Astrocyte of the cerebellum (primary cell): ENCODE measurements around the gene BIN1.
A peak's percentile ranks its signal among the peaks of the same experiment; 100 is the strongest.

Source experiments
- DNase-seq: peaks from one replicate; pipeline ENCODE4 v3.0.0-alpha.2; 2011; ENCODE audit warnings: low read depth
- H3K4me3 ChIP-seq: 2 replicates; pipeline ENCODE4 v1.5.1; 2011; ENCODE audit warnings: mild to moderate bottlenecking, low read depth, low read length, moderate library complexity
- CTCF ChIP-seq: IDR thresholded peaks from 2 replicates; pipeline ENCODE4 v1.5.1; 2012; ENCODE audit warnings: low read length, low read depth, moderate library complexity, mild to moderate bottlenecking; ENCODE audit errors: missing control alignments
- in situ Hi-C: cut with HindIII; loops from 2 replicates; pipeline ENCODE4 v1.10.0; 2017; ENCODE audit warnings: low sequenced_read_pairs

The BIN1 gene

GRCh38 chr2:127027715-127028114 lies 79.2 kb downstream of the BIN1 start:
- in situ Hi-C loops, result no loop called here
- DNase-seq, result no peak
- TF ChIP-seq CTCF, result no peak
- H3K4me3 ChIP-seq, result no peak overlapping the region

GRCh38 chr2:127025359-127026166 lies 81.4 kb downstream of the BIN1 start:
- peak overlapping the region; percentile 58 for H3K4me3 ChIP-seq
- TF ChIP-seq CTCF, result peak; percentile 31
- peak; percentile 37 for DNase-seq
- in situ Hi-C loops, result no loop called here

- in situ Hi-C loops, result no loop called here
- peak overlapping the region; percentile 58 for H3K4me3 ChIP-seq
- peak; percentile 11 for DNase-seq
- TF ChIP-seq CTCF, result peak; percentile 57
These were observed 82.1 kb downstream of the BIN1 start for GRCh38 chr2:127024769-127025358.

- DNase-seq, result no peak
- no peak overlapping the region for H3K4me3 ChIP-seq
- TF ChIP-seq CTCF, result no peak
- in situ Hi-C loops, result no loop called here
These were observed 83.5 kb downstream of the BIN1 start for GRCh38 chr2:127023504-127023903.

- no peak for TF ChIP-seq CTCF
- DNase-seq, result no peak
- in situ Hi-C loops, result no loop called here
- H3K4me3 ChIP-seq, result no peak overlapping the region
These were observed 84.1 kb downstream of the BIN1 start for GRCh38 chr2:127022817-127023216.

- no peak overlapping the region for H3K4me3 ChIP-seq
- no peak for DNase-seq
- TF ChIP-seq CTCF, result no peak
- in situ Hi-C loops, result no loop called here
These were observed 86.4 kb downstream of the BIN1 start for GRCh38 chr2:127020536-127020935.
